K562 treated with DMSO at 1 percent for 48 hours (cell line): ENCODE data around the gene PCSK1. TPM values are rescaled to one million over a fixed set of nuclear protein-coding genes. Genes with fewer than 3 reads are reported as not detected.

Experiments used
- total RNA-seq: library from RNA; unstranded; fragments of 300-600 nt; gene quantifications from 2 replicates; pipeline ENCODE4 v1.2.3, GENCODE V29; 2022; ENCODE audit warnings: low replicate concordance; ENCODE audit errors: extremely low read depth

PCSK1 gene
- total RNA-seq: not detected in 2 replicates

DNA sequence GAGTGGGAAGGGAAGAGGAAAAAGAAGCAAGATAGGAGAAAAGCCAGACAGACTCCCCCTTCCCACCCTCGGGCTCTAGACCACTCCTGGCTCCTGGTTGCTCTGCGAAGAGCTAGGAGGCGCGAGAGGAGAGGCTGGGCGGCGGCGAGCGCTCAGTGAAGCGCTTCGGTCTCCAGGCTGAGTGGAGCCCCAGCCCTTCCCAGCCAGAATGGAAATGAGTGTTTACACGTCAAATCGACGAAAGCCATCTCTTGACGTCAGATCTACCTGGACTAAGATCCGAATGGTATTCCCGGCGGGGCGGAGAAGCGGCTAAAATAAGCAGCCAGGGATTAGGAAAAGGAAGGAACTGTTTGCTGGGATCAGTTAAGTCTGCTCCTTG lies at the start of gene PCSK1:
Gene PCSK1 (minus strand): TSS at position 183 of the 382 bp plus-strand sequence. CDS start 206 bp downstream, outside the sequence.

Other genes with a start within 250 kb of the PCSK1 start
- not detected in 2 replicates for gene CAST, start 229.1 kb upstream of the PCSK1 start, total RNA-seq